Measurements from ENCODE around the gene MAP1B.

MAP1B gene

DNA sequence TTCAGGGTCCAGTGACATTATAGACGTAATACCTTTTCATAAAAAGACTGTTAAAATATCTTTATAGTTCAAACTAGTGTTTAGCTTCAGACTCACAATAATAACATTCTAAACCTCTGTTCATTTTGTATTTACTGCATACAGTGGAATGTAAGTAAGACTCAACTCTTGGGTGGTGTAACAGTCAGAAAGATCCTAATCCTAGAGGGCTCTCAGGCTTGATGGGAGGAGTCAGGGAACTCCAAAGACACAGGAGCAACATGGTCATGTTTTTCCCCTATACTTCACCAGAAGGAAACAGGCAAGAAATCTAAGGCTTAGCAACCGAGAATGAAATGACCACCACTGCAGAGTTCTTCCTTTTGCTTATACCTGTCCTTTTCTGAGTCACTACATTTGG, 130.1 kb downstream of the MAP1B start:
- Histone ChIP-seq H3K4me3 (ENCODE audit: low read depth, low read length) (no peak overlapping the region), H3K9ac (ENCODE audit: low read depth, low read length) (no peak overlapping the region), H3K27me3 (ENCODE audit: control insufficient read depth, insufficient read depth, low read length) (no peaks in the 10 kb centered on the region), H3K9me3 (ENCODE audit: control insufficient read depth, insufficient read depth, low read length) (no peaks in the 10 kb centered on the region), H3K27ac (ENCODE audit: low read depth, low read length) (no peak overlapping the region), H3K4me1 (ENCODE audit: control insufficient read depth, insufficient read depth, low read length) (peaks cover 54% of the 10 kb centered on the region), H3K36me3 (ENCODE audit: control insufficient read depth, insufficient read depth, low read length) (peaks cover 33% of the 10 kb centered on the region)

DNA sequence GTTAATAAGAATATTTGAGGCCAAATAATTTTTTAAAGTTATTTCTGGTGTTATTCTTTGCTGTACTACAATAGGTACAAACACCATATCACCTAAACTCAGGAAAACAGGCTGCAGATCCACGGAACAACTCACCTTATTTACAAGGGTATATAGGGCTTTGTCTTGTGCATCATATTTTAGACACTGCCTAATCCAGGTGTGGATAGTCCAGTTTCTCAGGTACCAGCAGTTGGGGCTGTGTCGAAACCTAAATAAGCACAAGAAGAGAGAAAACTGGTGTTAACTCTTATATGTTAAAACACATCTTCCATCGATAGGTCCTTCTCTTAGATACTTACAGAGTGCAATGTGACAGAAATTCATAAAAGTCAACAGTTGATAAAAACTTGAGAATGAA, 130.6 kb downstream of the MAP1B start:
- Histone ChIP-seq H3K9ac (ENCODE audit: low read depth, low read length) (no peak overlapping the region), H3K27ac (ENCODE audit: low read depth, low read length) (peak overlapping the region; percentile 75), H3K27me3 (ENCODE audit: control insufficient read depth, insufficient read depth, low read length) (no peaks in the 10 kb centered on the region), H3K36me3 (ENCODE audit: control insufficient read depth, insufficient read depth, low read length) (peaks cover 29% of the 10 kb centered on the region), H3K9me3 (ENCODE audit: control insufficient read depth, insufficient read depth, low read length) (no peaks in the 10 kb centered on the region), H3K4me3 (ENCODE audit: low read depth, low read length) (no peak overlapping the region), H3K4me1 (ENCODE audit: control insufficient read depth, insufficient read depth, low read length) (peaks cover 55% of the 10 kb centered on the region)

DNA sequence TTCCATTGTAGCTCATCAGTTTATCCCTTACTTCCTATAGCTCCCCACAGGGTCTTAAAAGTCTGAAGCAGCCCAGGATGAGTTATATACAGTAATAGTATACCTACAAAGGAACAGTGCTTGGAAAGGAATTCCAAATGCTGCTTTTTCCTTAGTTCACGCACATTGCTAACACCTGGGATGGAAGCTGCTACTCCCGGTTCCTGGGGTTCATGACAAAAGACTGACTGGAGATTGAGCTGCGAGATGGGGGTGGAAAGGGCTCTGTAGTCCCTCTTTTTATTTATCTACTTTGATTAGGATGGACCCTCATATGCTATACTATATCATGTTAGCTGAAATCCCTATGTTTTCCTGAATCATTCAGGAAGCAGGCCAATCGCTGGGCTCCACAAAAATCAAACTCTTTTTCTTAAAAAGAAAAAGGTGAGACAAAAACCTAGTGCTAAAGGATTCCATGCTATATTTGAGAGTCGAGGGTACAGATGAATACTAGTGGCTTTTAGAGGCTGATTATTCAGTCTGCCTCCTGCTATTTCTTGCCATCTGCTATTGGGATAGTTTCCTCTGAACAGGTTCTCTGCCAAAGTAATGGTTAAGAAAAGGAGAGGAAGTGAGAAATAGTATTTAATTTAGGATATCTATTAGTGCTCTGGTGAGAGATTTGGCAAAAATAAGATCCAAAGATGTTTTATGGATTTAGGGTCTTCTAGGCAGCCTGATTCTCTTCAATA, 131.6 kb downstream of the MAP1B start:
- H3K9me3 ChIP-seq (ENCODE audit: control insufficient read depth, insufficient read depth, low read length) = no peaks in the 10 kb centered on the region
- peak overlapping the region; percentile 33 for H3K4me3 ChIP-seq (ENCODE audit: low read depth, low read length)
- H3K9ac ChIP-seq (ENCODE audit: low read depth, low read length) = peak overlapping the region; percentile 26
- no peaks in the 10 kb centered on the region for H3K27me3 ChIP-seq (ENCODE audit: control insufficient read depth, insufficient read depth, low read length)
- peak overlapping the region; percentile 75 for H3K27ac ChIP-seq (ENCODE audit: low read depth, low read length)
- peaks cover 58% of the 10 kb centered on the region for H3K4me1 ChIP-seq (ENCODE audit: control insufficient read depth, insufficient read depth, low read length)
- peaks cover 23% of the 10 kb centered on the region for H3K36me3 ChIP-seq (ENCODE audit: control insufficient read depth, insufficient read depth, low read length)

GRCh38 chr5:72241346-72242003, 134.2 kb downstream of the MAP1B start:
- peaks cover 48% of the 10 kb centered on the region for H3K4me1 ChIP-seq (ENCODE audit: control insufficient read depth, insufficient read depth, low read length)

DNA sequence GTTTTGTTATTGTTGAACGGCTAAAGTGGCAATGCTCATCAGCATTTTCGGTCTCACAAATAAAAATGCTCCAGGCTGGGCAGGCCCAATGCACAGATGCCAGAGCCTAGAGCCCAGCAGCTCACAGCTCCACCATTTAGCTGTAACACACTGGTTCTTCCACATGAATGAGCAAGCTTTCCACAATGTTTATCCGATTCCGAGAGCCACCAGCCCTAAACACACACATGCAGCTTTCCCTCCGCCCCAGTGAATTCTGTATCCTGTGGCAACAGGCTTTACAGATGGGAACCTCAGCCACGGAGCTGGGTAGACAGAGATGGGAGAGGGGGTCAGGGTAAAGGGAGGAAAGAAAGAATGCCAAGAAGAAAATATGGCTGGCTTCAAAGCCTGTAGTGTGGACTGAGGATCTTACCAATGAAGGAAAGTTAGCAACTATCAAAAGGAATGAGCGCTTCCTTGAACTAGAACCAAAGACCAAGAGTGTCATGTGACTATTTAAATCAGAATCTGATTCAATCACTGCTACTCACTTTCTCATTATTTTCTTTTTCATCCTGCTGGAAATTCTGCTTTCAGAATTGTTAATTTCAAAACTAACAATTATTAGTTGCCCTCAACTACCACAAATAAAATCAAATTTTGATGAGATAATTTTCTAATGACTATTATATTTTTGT, 135.7 kb downstream of the MAP1B start:
- H3K27me3 ChIP-seq (ENCODE audit: control insufficient read depth, insufficient read depth, low read length) = no peaks in the 10 kb centered on the region
- H3K36me3 ChIP-seq (ENCODE audit: control insufficient read depth, insufficient read depth, low read length) = peaks cover 7% of the 10 kb centered on the region; the same call in 1 of the 2 replicates
- H3K27ac ChIP-seq (ENCODE audit: low read depth, low read length) = peak overlapping the region; percentile 11
- no peak overlapping the region for H3K9ac ChIP-seq (ENCODE audit: low read depth, low read length)
- H3K4me3 ChIP-seq (ENCODE audit: low read depth, low read length) = no peak overlapping the region
- no peaks in the 10 kb centered on the region for H3K9me3 ChIP-seq (ENCODE audit: control insufficient read depth, insufficient read depth, low read length)
- H3K4me1 ChIP-seq (ENCODE audit: control insufficient read depth, insufficient read depth, low read length) = peaks cover 51% of the 10 kb centered on the region

More at GRCh38 chr5:72241346-72242003, 134.2 kb downstream of the MAP1B start:
- no peak overlapping the region for H3K4me3 ChIP-seq (ENCODE audit: low read depth, low read length)
- H3K9ac ChIP-seq (ENCODE audit: low read depth, low read length) = no peak overlapping the region
- H3K9me3 ChIP-seq (ENCODE audit: control insufficient read depth, insufficient read depth, low read length) = no peaks in the 10 kb centered on the region
- peaks cover 21% of the 10 kb centered on the region for H3K36me3 ChIP-seq (ENCODE audit: control insufficient read depth, insufficient read depth, low read length)
- H3K27ac ChIP-seq (ENCODE audit: low read depth, low read length) = no peak overlapping the region
- no peaks in the 10 kb centered on the region for H3K27me3 ChIP-seq (ENCODE audit: control insufficient read depth, insufficient read depth, low read length)

- Histone ChIP-seq H3K27me3 (ENCODE audit: control insufficient read depth, insufficient read depth, low read length) (no peaks in the 10 kb centered on the region), H3K9ac (ENCODE audit: low read depth, low read length) (no peak overlapping the region), H3K27ac (ENCODE audit: low read depth, low read length) (no peak overlapping the region), H3K4me3 (ENCODE audit: low read depth, low read length) (no peak overlapping the region), H3K36me3 (ENCODE audit: control insufficient read depth, insufficient read depth, low read length) (0 out of 2 replicates have a peak, but pooled peaks cover 6% of the 10 kb centered on the region), H3K9me3 (ENCODE audit: control insufficient read depth, insufficient read depth, low read length) (no peaks in the 10 kb centered on the region), H3K4me1 (ENCODE audit: control insufficient read depth, insufficient read depth, low read length) (peaks cover 51% of the 10 kb centered on the region)
These were observed 136.4 kb downstream of the MAP1B start for GRCh38 chr5:72243706-72244105.

GRCh38 chr5:72244862-72245371, 137.6 kb downstream of the MAP1B start:
- Histone ChIP-seq H3K36me3 (ENCODE audit: control insufficient read depth, insufficient read depth, low read length) (0 out of 2 replicates have a peak, but pooled peaks cover 6% of the 10 kb centered on the region), H3K4me1 (ENCODE audit: control insufficient read depth, insufficient read depth, low read length) (peaks cover 47% of the 10 kb centered on the region), H3K9ac (ENCODE audit: low read depth, low read length) (no peak overlapping the region), H3K27me3 (ENCODE audit: control insufficient read depth, insufficient read depth, low read length) (no peaks in the 10 kb centered on the region), H3K27ac (ENCODE audit: low read depth, low read length) (no peak overlapping the region), H3K4me3 (ENCODE audit: low read depth, low read length) (no peak overlapping the region), H3K9me3 (ENCODE audit: control insufficient read depth, insufficient read depth, low read length) (no peaks in the 10 kb centered on the region)

- Histone ChIP-seq H3K9ac (ENCODE audit: low read depth, low read length) (no peak overlapping the region), H3K27ac (ENCODE audit: low read depth, low read length) (peak overlapping the region; percentile 25), H3K4me1 (ENCODE audit: control insufficient read depth, insufficient read depth, low read length) (peaks cover 47% of the 10 kb centered on the region), H3K4me3 (ENCODE audit: low read depth, low read length) (no peak overlapping the region), H3K9me3 (ENCODE audit: control insufficient read depth, insufficient read depth, low read length) (no peaks in the 10 kb centered on the region), H3K36me3 (ENCODE audit: control insufficient read depth, insufficient read depth, low read length) (0 out of 2 replicates have a peak, but pooled peaks cover 6% of the 10 kb centered on the region), H3K27me3 (ENCODE audit: control insufficient read depth, insufficient read depth, low read length) (no peaks in the 10 kb centered on the region)
These were observed 138.3 kb downstream of the MAP1B start for GRCh38 chr5:72245546-72245945.

DNA sequence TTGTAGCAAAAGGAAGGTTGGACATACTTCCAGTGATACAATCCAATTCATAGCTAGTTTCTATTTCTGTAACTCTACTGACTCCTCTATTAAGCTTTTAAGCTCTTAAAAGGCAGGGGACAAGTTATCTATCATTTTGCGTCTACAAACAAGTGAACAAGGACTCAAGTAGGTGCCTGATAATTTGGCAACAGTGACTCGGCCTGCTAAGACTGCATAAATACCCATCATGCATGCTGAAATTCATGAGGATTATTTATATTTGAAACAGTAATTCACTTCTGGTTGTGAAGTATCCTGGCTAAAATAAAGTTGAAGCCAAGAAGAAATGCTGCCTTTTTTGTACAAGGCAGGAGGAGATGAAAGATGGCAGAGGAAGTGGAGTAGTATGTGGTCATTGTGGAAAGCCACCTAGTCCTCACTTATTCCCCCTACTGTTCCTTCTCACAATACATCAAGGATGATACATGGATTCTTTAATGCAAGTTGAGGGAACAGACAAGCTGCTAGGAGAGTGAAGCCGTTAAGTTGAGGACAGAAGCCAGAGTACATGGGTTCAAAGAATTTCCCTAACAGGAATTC, 138.8 kb downstream of the MAP1B start:
- Histone ChIP-seq H3K27ac (ENCODE audit: low read depth, low read length) (peak overlapping the region; percentile 25), H3K4me3 (ENCODE audit: low read depth, low read length) (no peak overlapping the region), H3K36me3 (ENCODE audit: control insufficient read depth, insufficient read depth, low read length) (0 out of 2 replicates have a peak, but pooled peaks cover 4% of the 10 kb centered on the region), H3K9ac (ENCODE audit: low read depth, low read length) (no peak overlapping the region), H3K27me3 (ENCODE audit: control insufficient read depth, insufficient read depth, low read length) (no peaks in the 10 kb centered on the region), H3K4me1 (ENCODE audit: control insufficient read depth, insufficient read depth, low read length) (peaks cover 47% of the 10 kb centered on the region), H3K9me3 (ENCODE audit: control insufficient read depth, insufficient read depth, low read length) (no peaks in the 10 kb centered on the region)

DNA sequence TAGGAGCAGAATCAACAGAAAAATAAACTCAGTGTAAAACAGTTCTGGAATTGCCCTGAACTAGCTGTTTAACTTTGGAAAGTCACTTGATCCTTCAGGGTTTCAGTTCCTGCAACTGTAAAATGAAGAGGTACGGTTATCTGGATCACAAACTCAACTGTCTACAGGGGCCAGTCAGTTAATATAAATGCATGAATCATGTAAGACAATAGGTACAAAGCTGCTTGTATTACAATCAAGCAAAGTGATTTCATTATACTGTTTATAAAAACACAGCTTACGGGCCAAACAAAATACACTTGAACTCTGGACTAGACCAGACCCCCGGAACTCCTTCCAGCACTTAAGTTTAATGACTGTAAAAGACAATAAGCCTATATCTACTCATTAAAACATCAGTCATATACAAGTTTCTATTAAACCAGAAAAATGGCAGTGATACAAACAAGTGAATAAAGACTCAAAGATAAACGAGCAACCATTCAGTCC, 139.7 kb downstream of the MAP1B start:
- no peaks in the 10 kb centered on the region for H3K36me3 ChIP-seq (ENCODE audit: control insufficient read depth, insufficient read depth, low read length)
- H3K27ac ChIP-seq (ENCODE audit: low read depth, low read length) = no peak overlapping the region
- no peak overlapping the region for H3K9ac ChIP-seq (ENCODE audit: low read depth, low read length)

More for the DNA sequence above, 139.7 kb downstream of the MAP1B start:
- H3K4me3 ChIP-seq (ENCODE audit: low read depth, low read length) = no peak overlapping the region
- no peaks in the 10 kb centered on the region for H3K9me3 ChIP-seq (ENCODE audit: control insufficient read depth, insufficient read depth, low read length)
- H3K4me1 ChIP-seq (ENCODE audit: control insufficient read depth, insufficient read depth, low read length) = peaks cover 37% of the 10 kb centered on the region
- H3K27me3 ChIP-seq (ENCODE audit: control insufficient read depth, insufficient read depth, low read length) = no peaks in the 10 kb centered on the region

Data from HUES48 (cell line).